Kidney epithelial cell (primary cell): ENCODE data around the gene GALNT17. TPM values are rescaled to one million over a fixed set of nuclear protein-coding genes. Genes with fewer than 3 reads are reported as not detected.

Experiments
- DNase-seq: peaks from one replicate; pipeline ENCODE4 v3.0.0-alpha.2; 2010; ENCODE audit warnings: low read depth
- H3K27me3 ChIP-seq: 2 replicates; pipeline ENCODE4 v1.6.0; 2011; ENCODE audit warnings: low read length; ENCODE audit not compliant: control insufficient read depth, insufficient read depth
- H3K36me3 ChIP-seq: 2 replicates; pipeline ENCODE4 v1.5.1; 2011; ENCODE audit warnings: low read length; ENCODE audit not compliant: control insufficient read depth, insufficient read depth
- H3K4me3 ChIP-seq: 2 replicates; pipeline ENCODE4 v1.5.1; 2011; ENCODE audit warnings: low read depth, mild to moderate bottlenecking, control low read depth, low read length
- CTCF ChIP-seq: IDR thresholded peaks from 2 replicates; pipeline ENCODE4 v1.5.1; 2011; ENCODE audit warnings: mild to moderate bottlenecking, moderate library complexity, low read length, control low read depth, inconsistent platforms; ENCODE audit not compliant: insufficient read depth, poor library complexity, severe bottlenecking
- total RNA-seq: library from RNA; depleted of rRNA; stranded (reverse); fragments of >200 nt; gene quantifications from 2 replicates; pipeline ENCODE4 v1.2.3, GENCODE V29; 2015

Gene GALNT17
- total RNA-seq, 1 donor from 2014 or later, result 3.3 TPM

- no peak overlapping the region for H3K4me3 ChIP-seq
- DNase-seq, result no peak
- H3K27me3 ChIP-seq, result no peaks in the 10 kb centered on the region
- no peak for TF ChIP-seq CTCF
- H3K36me3 ChIP-seq, result no peaks in the 10 kb centered on the region
Measured at GRCh38 chr7:71541707-71542353, 409.9 kb downstream of the GALNT17 start.

GRCh38 chr7:71543396-71543795, 411.5 kb downstream of the GALNT17 start:
- H3K4me3 ChIP-seq, result no peak overlapping the region
- no peaks in the 10 kb centered on the region for H3K36me3 ChIP-seq
- TF ChIP-seq CTCF, result no peak
- no peak for DNase-seq
- H3K27me3 ChIP-seq, result no peaks in the 10 kb centered on the region

- DNase-seq, result no peak
- Histone ChIP-seq H3K36me3 (no peaks in the 10 kb centered on the region), H3K27me3 (no peaks in the 10 kb centered on the region), H3K4me3 (no peak overlapping the region)
- TF ChIP-seq CTCF, result no peak
Measured at GRCh38 chr7:71544816-71545215, 412.9 kb downstream of the GALNT17 start.

GRCh38 chr7:71547426-71547825, 415.5 kb downstream of the GALNT17 start:
- no peak for DNase-seq
- H3K36me3 ChIP-seq, result no peaks in the 10 kb centered on the region
- TF ChIP-seq CTCF, result no peak
- H3K4me3 ChIP-seq, result no peak overlapping the region
- no peaks in the 10 kb centered on the region for H3K27me3 ChIP-seq

GRCh38 chr7:71548746-71549145, 416.8 kb downstream of the GALNT17 start:
- no peaks in the 10 kb centered on the region for H3K27me3 ChIP-seq
- H3K4me3 ChIP-seq, result no peak overlapping the region
- no peak for TF ChIP-seq CTCF
- DNase-seq, result no peak
- H3K36me3 ChIP-seq, result no peaks in the 10 kb centered on the region

GRCh38 chr7:71553306-71553705, 421.4 kb downstream of the GALNT17 start:
- no peak for TF ChIP-seq CTCF
- no peak for DNase-seq
- Histone ChIP-seq H3K27me3 (no peaks in the 10 kb centered on the region), H3K4me3 (no peak overlapping the region), H3K36me3 (no peaks in the 10 kb centered on the region)
